ENCODE results near the gene OR6B2. TPM values are rescaled to one million over a fixed set of nuclear protein-coding genes. Genes with fewer than 3 reads are reported as not detected.
A peak's percentile ranks its signal among the peaks of the same experiment; 100 is the strongest.

Gene OR6B2
- polyA plus RNA-seq, 1 donor = not detected

- H3K9me3 ChIP-seq (ENCODE audit: control insufficient read depth, low read depth, low read length) = no peaks in the 10 kb centered on the region
- peaks cover 80% of the 10 kb centered on the region for H3K36me3 ChIP-seq (ENCODE audit: control insufficient read depth, insufficient read depth, low read length)
- no CpG with 5 or more reads among the region's 1 CpG for WGBS (ENCODE audit: insufficient coverage, low lambda C conversion rate)
- no peak overlapping the region for H3K27ac ChIP-seq (ENCODE audit: low read length)
- no peak overlapping the region for H3K4me3 ChIP-seq (ENCODE audit: low read length)
- no peak for DNase-seq
- H3K27me3 ChIP-seq (ENCODE audit: control insufficient read depth, insufficient read depth, low read length) = no peaks in the 10 kb centered on the region
- H3K4me1 ChIP-seq (ENCODE audit: control insufficient read depth, insufficient read depth, low read length) = no peaks in the 10 kb centered on the region
Observed at GRCh38 chr2:240013343-240013742, 16.9 kb downstream of the OR6B2 start.

DNA sequence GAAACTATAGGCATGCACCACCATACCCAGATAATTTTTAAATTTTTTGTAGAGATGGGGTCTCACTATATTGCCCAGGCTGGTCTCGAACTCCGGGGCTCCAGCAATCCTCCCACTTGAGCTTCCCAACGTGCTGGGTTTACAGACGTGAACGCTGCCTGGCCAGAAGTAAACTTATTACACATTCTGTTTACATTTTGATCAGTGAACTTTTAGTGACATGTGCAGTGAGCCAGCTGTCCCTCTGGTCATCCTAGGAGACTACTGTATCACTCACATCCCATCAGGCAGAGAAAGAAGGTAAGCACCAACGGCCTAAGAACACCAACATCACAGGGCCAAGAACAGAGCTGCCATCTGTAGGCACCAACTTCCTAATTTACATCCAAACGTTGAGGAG is 27.2 kb downstream of the OR6B2 start:
- no peak overlapping the region for H3K27ac ChIP-seq (ENCODE audit: low read length)

DNA sequence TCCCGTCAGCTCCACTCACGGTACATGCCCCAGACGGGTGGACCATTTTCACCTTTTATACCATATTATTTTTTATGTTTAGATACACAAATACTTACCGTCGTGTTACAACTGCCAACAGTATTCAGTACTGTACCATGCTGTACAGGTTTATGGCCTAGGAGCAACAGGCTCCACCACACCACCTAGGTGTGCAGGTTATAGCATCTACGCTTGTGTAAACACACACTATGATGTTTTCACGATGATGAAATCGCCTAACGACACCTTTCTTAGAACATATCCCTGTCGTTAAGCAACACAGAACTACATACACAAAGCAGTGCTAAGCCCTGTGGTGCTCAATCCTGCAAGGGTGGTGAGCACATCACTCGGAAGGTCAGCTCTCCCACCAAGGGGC is 29.6 kb downstream of the OR6B2 start:
- WGBS (ENCODE audit: insufficient coverage, low lambda C conversion rate) = no CpG with 5 or more reads among the region's 11 CpGs
- no peak overlapping the region for H3K4me3 ChIP-seq (ENCODE audit: low read length)
- H3K27me3 ChIP-seq (ENCODE audit: control insufficient read depth, insufficient read depth, low read length) = no peaks in the 10 kb centered on the region
- DNase-seq = no peak
- peaks cover 68% of the 10 kb centered on the region for H3K36me3 ChIP-seq (ENCODE audit: control insufficient read depth, insufficient read depth, low read length)
- no peaks in the 10 kb centered on the region for H3K9me3 ChIP-seq (ENCODE audit: control insufficient read depth, low read depth, low read length)
- no peak overlapping the region for H3K27ac ChIP-seq (ENCODE audit: low read length)
- no peaks in the 10 kb centered on the region for H3K4me1 ChIP-seq (ENCODE audit: control insufficient read depth, insufficient read depth, low read length)

More for the DNA sequence above, 27.2 kb downstream of the OR6B2 start:
- Histone ChIP-seq H3K4me3 (ENCODE audit: low read length) (no peak overlapping the region), H3K4me1 (ENCODE audit: control insufficient read depth, insufficient read depth, low read length) (no peaks in the 10 kb centered on the region), H3K9me3 (ENCODE audit: control insufficient read depth, low read depth, low read length) (no peaks in the 10 kb centered on the region), H3K36me3 (ENCODE audit: control insufficient read depth, insufficient read depth, low read length) (peaks cover 82% of the 10 kb centered on the region), H3K27me3 (ENCODE audit: control insufficient read depth, insufficient read depth, low read length) (no peaks in the 10 kb centered on the region)
- no CpG with 5 or more reads among the region's 7 CpGs for WGBS (ENCODE audit: insufficient coverage, low lambda C conversion rate)
- no peak for DNase-seq

- H3K4me3 ChIP-seq (ENCODE audit: low read length) = no peak overlapping the region
- no peak overlapping the region for H3K27ac ChIP-seq (ENCODE audit: low read length)
- WGBS (ENCODE audit: insufficient coverage, low lambda C conversion rate) = 21% methylated on average over 3 of the region's 9 CpGs
- no peaks in the 10 kb centered on the region for H3K9me3 ChIP-seq (ENCODE audit: control insufficient read depth, low read depth, low read length)
- H3K27me3 ChIP-seq (ENCODE audit: control insufficient read depth, insufficient read depth, low read length) = no peaks in the 10 kb centered on the region
- no peaks in the 10 kb centered on the region for H3K4me1 ChIP-seq (ENCODE audit: control insufficient read depth, insufficient read depth, low read length)
- peaks cover 47% of the 10 kb centered on the region for H3K36me3 ChIP-seq (ENCODE audit: control insufficient read depth, insufficient read depth, low read length)
- peak in 1 of 2 donors; percentile 54 for DNase-seq
Observed at GRCh38 chr2:239997686-239998409, 32.4 kb downstream of the OR6B2 start.

DNA sequence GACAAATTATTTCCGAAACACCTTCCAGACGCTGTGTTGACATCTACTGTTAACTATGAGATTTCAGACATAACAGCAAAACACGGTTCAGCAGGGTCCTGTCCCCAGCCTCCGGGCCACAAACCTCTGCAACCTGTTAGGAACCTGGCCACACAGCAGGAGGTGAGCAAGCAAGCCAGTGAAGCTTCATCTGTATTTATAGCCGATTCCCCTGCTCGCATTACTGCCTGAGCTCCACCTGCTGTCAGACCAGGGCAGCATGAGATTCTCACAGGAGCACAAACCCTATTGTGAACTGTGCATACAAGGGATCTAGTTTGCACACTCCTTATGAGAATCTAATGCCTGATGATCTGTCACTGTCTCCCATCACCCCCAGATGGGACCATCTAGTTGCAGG is 36.1 kb downstream of the OR6B2 start:
- WGBS (ENCODE audit: insufficient coverage, low lambda C conversion rate) = no CpG with 5 or more reads among the region's 6 CpGs
- H3K36me3 ChIP-seq (ENCODE audit: control insufficient read depth, insufficient read depth, low read length) = peaks cover 42% of the 10 kb centered on the region
- no peak overlapping the region for H3K27ac ChIP-seq (ENCODE audit: low read length)

GRCh38 chr2:239993291-239993690 is 36.9 kb downstream of the OR6B2 start:
- no peaks in the 10 kb centered on the region for H3K4me1 ChIP-seq (ENCODE audit: control insufficient read depth, insufficient read depth, low read length)
- no CpG with 5 or more reads among the region's 2 CpGs for WGBS (ENCODE audit: insufficient coverage, low lambda C conversion rate)
- no peak for DNase-seq
- H3K9me3 ChIP-seq (ENCODE audit: control insufficient read depth, low read depth, low read length) = no peaks in the 10 kb centered on the region
- H3K36me3 ChIP-seq (ENCODE audit: control insufficient read depth, insufficient read depth, low read length) = peaks cover 42% of the 10 kb centered on the region
- H3K4me3 ChIP-seq (ENCODE audit: low read length) = no peak overlapping the region
- no peaks in the 10 kb centered on the region for H3K27me3 ChIP-seq (ENCODE audit: control insufficient read depth, insufficient read depth, low read length)
- H3K27ac ChIP-seq (ENCODE audit: low read length) = no peak overlapping the region

More for the DNA sequence above, 36.1 kb downstream of the OR6B2 start:
- Histone ChIP-seq H3K4me3 (ENCODE audit: low read length) (no peak overlapping the region), H3K27me3 (ENCODE audit: control insufficient read depth, insufficient read depth, low read length) (no peaks in the 10 kb centered on the region), H3K4me1 (ENCODE audit: control insufficient read depth, insufficient read depth, low read length) (no peaks in the 10 kb centered on the region), H3K9me3 (ENCODE audit: control insufficient read depth, low read depth, low read length) (no peaks in the 10 kb centered on the region)
- no peak for DNase-seq

DNA sequence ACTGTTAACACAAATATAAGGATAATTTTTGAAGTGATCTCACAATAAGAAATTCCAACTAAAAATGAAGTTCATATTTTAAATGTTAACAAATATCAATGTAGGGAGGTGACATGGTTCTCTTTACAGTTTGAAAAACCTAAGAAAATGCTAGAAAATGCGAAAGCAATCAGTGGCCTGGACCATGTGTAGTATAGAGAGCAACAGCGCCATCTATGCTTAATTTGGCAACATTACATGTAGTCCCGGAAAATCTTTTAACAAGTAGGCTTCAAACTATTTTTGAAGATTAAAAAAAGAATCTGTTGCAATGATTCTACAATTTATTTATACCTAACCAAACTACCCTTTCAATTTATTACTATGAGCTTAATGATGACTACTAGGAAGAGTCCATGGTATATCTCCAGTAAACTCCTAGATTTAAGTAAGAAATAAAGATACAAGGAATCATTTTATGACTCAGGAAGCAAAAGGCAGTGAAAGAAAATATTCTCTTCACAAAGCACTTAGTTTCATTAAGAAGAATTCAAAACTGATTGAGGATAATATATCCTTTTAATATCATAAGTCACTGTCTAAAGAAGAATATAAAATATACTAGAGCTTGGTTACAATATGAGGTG is 38.4 kb downstream of the OR6B2 start:
- no peak overlapping the region for H3K4me3 ChIP-seq (ENCODE audit: low read length)
- H3K27ac ChIP-seq (ENCODE audit: low read length) = no peak overlapping the region
- WGBS (ENCODE audit: insufficient coverage, low lambda C conversion rate) = 0% methylated on average over 1 of the region's 3 CpGs
- peak; percentile 12 to 17 for DNase-seq
- H3K9me3 ChIP-seq (ENCODE audit: control insufficient read depth, low read depth, low read length) = peaks cover 3% of the 10 kb centered on the region
- no peaks in the 10 kb centered on the region for H3K27me3 ChIP-seq (ENCODE audit: control insufficient read depth, insufficient read depth, low read length)
- H3K4me1 ChIP-seq (ENCODE audit: control insufficient read depth, insufficient read depth, low read length) = no peaks in the 10 kb centered on the region
- H3K36me3 ChIP-seq (ENCODE audit: control insufficient read depth, insufficient read depth, low read length) = peaks cover 52% of the 10 kb centered on the region

GRCh38 chr2:239990966-239991365 is 39.3 kb downstream of the OR6B2 start:
- Histone ChIP-seq H3K36me3 (ENCODE audit: control insufficient read depth, insufficient read depth, low read length) (peaks cover 60% of the 10 kb centered on the region), H3K4me1 (ENCODE audit: control insufficient read depth, insufficient read depth, low read length) (no peaks in the 10 kb centered on the region), H3K9me3 (ENCODE audit: control insufficient read depth, low read depth, low read length) (peaks cover 3% of the 10 kb centered on the region), H3K4me3 (ENCODE audit: low read length) (no peak overlapping the region), H3K27ac (ENCODE audit: low read length) (no peak overlapping the region), H3K27me3 (ENCODE audit: control insufficient read depth, insufficient read depth, low read length) (no peaks in the 10 kb centered on the region)
- no peak for DNase-seq
- no CpG with 5 or more reads among the region's 14 CpGs for WGBS (ENCODE audit: insufficient coverage, low lambda C conversion rate)

DNA sequence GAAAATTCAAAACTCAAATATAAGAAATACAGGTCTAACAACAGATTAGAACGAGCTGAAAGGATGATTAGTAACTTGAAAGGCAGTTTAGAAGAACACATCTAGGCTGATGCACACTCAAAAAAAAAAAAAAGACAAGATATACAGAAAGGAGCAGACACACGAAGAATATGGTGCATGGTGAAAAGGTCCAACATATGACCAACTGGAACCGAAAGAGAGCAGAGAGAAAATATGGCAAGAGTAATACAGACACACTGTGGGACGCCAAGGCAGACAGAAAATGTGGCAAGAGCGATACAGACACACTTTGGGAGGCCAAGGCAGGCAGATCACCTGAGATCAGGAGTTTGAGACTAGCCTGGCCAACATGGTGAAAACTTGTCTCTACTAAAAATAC is 44.9 kb downstream of the OR6B2 start:
- 100% methylated on average over 5 of the region's 5 CpGs for WGBS (ENCODE audit: insufficient coverage, low lambda C conversion rate)
- Histone ChIP-seq H3K27me3 (ENCODE audit: control insufficient read depth, insufficient read depth, low read length) (no peaks in the 10 kb centered on the region), H3K4me1 (ENCODE audit: control insufficient read depth, insufficient read depth, low read length) (no peaks in the 10 kb centered on the region), H3K27ac (ENCODE audit: low read length) (no peak overlapping the region), H3K4me3 (ENCODE audit: low read length) (no peak overlapping the region), H3K36me3 (ENCODE audit: control insufficient read depth, insufficient read depth, low read length) (peaks cover 77% of the 10 kb centered on the region), H3K9me3 (ENCODE audit: control insufficient read depth, low read depth, low read length) (peaks cover 10% of the 10 kb centered on the region)
- DNase-seq = no peak

- H3K36me3 ChIP-seq (ENCODE audit: control insufficient read depth, insufficient read depth, low read length) = peaks cover 77% of the 10 kb centered on the region
- WGBS (ENCODE audit: insufficient coverage, low lambda C conversion rate) = 95% methylated on average over 2 of the region's 16 CpGs
- DNase-seq = no peak
Observed at GRCh38 chr2:239984421-239985194, 45.6 kb downstream of the OR6B2 start.

More at GRCh38 chr2:239984421-239985194, 45.6 kb downstream of the OR6B2 start:
- Histone ChIP-seq H3K4me3 (ENCODE audit: low read length) (no peak overlapping the region), H3K9me3 (ENCODE audit: control insufficient read depth, low read depth, low read length) (peaks cover 10% of the 10 kb centered on the region), H3K4me1 (ENCODE audit: control insufficient read depth, insufficient read depth, low read length) (no peaks in the 10 kb centered on the region), H3K27ac (ENCODE audit: low read length) (no peak overlapping the region), H3K27me3 (ENCODE audit: control insufficient read depth, insufficient read depth, low read length) (no peaks in the 10 kb centered on the region)

Data from large intestine (tissue), 3 donors.